WERI-Rb-1 (cell line): ENCODE results near the gene KLF1.
"Not testable (repeated sequence)": the region's sequence is repeated elsewhere in the genome, so short reads cannot be mapped to it uniquely, and the experiment has no call there.

ENCODE experiments used
- DNase-seq: peaks from one replicate; pipeline ENCODE4 v3.0.0-alpha.2; 2020
- H3K27ac ChIP-seq: fragments of 250-450 bp; sonication (Bioruptor Pico); 2 replicates; pipeline ENCODE4 v1.5.1; 2020; ENCODE audit warnings: mild to moderate bottlenecking, moderate library complexity
- H3K27me3 ChIP-seq: fragments of 250-450 bp; sonication (Bioruptor Pico); 2 replicates; pipeline ENCODE4 v1.5.1; 2021; ENCODE audit warnings: mild to moderate bottlenecking, low read depth, moderate library complexity; ENCODE audit not compliant: insufficient read depth, severe bottlenecking
- H3K36me3 ChIP-seq: fragments of 250-450 bp; sonication (Bioruptor Pico); 2 replicates; pipeline ENCODE4 v1.5.1; 2020; ENCODE audit warnings: mild to moderate bottlenecking, moderate library complexity
- H3K4me3 ChIP-seq: 2 replicates; pipeline ENCODE4 v1.5.1; 2011; ENCODE audit warnings: low read depth, mild to moderate bottlenecking, control low read depth, low read length
- H3K9me3 ChIP-seq: fragments of 250-450 bp; sonication (Bioruptor Pico); 2 replicates; pipeline ENCODE4 v1.5.1; 2021; ENCODE audit warnings: mild to moderate bottlenecking, moderate library complexity; ENCODE audit not compliant: severe bottlenecking
- CTCF ChIP-seq: IDR thresholded peaks from 2 replicates; pipeline ENCODE4 v1.5.1; 2011; ENCODE audit warnings: low read depth, mild to moderate bottlenecking, control low read depth, inconsistent platforms, low read length

The KLF1 gene

GRCh38 chr19:12858041-12858928 lies 28.7 kb downstream of the KLF1 start:
- H3K27ac ChIP-seq = no peak overlapping the region
- no peak for TF ChIP-seq CTCF
- no peak overlapping the region for H3K4me3 ChIP-seq
- H3K36me3 ChIP-seq = peaks cover 70% of the 10 kb centered on the region
- no peak for DNase-seq
- H3K27me3 ChIP-seq = no peaks in the 10 kb centered on the region
- H3K9me3 ChIP-seq = no peaks in the 10 kb centered on the region

- no peak overlapping the region for H3K27ac ChIP-seq
- no peak overlapping the region for H3K4me3 ChIP-seq
- TF ChIP-seq CTCF = no peak
- DNase-seq = no peak
- H3K27me3 ChIP-seq = no peaks in the 10 kb centered on the region
- H3K36me3 ChIP-seq = peaks cover 82% of the 10 kb centered on the region
- H3K9me3 ChIP-seq = no peaks in the 10 kb centered on the region
Measured at GRCh38 chr19:12856653-12857052, 30.3 kb downstream of the KLF1 start.

GRCh38 chr19:12847159-12848139 lies 39.6 kb downstream of the KLF1 start:
- Histone ChIP-seq H3K27ac (peak overlapping the region; percentile 7), H3K4me3 (no peak overlapping the region), H3K9me3 (no peaks in the 10 kb centered on the region), H3K36me3 (peaks cover 52% of the 10 kb centered on the region), H3K27me3 (no peaks in the 10 kb centered on the region)
- peak; percentile 98 for TF ChIP-seq CTCF
- peak; percentile 88 for DNase-seq

- not testable (repeated sequence) for H3K27ac ChIP-seq, H3K9me3 ChIP-seq, DNase-seq, H3K4me3 ChIP-seq, H3K27me3 ChIP-seq
- H3K36me3 ChIP-seq = peaks cover 48% of the 10 kb centered on the region
Measured at GRCh38 chr19:12846613-12847012, 40.4 kb downstream of the KLF1 start.

- no peak for TF ChIP-seq CTCF
- DNase-seq = no peak
- Histone ChIP-seq H3K27ac (no peak overlapping the region), H3K27me3 (no peaks in the 10 kb centered on the region), H3K36me3 (peaks cover 53% of the 10 kb centered on the region), H3K4me3 (no peak overlapping the region), H3K9me3 (no peaks in the 10 kb centered on the region)
Measured at GRCh38 chr19:12843999-12844732, 42.8 kb downstream of the KLF1 start.
